ENCODE measurements around the gene MAGED4. TPM values are rescaled to one million over a fixed set of nuclear protein-coding genes. Genes with fewer than 3 reads are reported as not detected.
"Not testable (repeated sequence)": the region's sequence is repeated elsewhere in the genome, so short reads cannot be mapped to it uniquely, and the experiment has no call there.

Gene MAGED4, protein sequence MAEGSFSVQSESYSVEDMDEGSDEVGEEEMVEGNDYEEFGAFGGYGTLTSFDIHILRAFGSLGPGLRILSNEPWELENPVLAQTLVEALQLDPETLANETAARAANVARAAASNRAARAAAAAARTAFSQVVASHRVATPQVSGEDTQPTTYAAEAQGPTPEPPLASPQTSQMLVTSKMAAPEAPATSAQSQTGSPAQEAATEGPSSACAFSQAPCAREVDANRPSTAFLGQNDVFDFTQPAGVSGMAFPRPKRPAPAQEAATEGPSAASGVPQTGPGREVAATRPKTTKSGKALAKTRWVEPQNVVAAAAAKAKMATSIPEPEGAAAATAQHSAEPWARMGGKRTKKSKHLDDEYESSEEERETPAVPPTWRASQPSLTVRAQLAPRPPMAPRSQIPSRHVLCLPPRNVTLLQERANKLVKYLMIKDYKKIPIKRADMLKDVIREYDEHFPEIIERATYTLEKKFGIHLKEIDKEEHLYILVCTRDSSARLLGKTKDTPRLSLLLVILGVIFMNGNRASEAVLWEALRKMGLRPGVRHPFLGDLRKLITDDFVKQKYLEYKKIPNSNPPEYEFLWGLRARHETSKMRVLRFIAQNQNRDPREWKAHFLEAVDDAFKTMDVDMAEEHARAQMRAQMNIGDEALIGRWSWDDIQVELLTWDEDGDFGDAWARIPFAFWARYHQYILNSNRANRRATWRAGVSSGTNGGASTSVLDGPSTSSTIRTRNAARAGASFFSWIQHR
- under 1 TPM; 0.27 to 0.63 TPM for total RNA-seq

GRCh38 chrX:52184440-52185077, at the start of gene MAGED4:
Gene MAGED4, plus strand, starts transcription at chrX:52184888. Its CDS starts 1,035 bp downstream, at chrX:52185923.
- ATAC-seq (ENCODE audit: insufficient number of reproducible peaks, low FRiP score, low read depth); H3K4me3 ChIP-seq; H3K27me3 ChIP-seq (replicated peaks; ENCODE audit: insufficient read depth): not testable (repeated sequence)

GRCh38 chrX:52138830-52139544, 45.7 kb upstream of the MAGED4 start:
- no peak overlapping the region for H3K4me3 ChIP-seq
- H3K27me3 ChIP-seq (replicated peaks; ENCODE audit: insufficient read depth), result no peaks in the 10 kb centered on the region
- no peaks in the 10 kb centered on the region for H3K36me3 ChIP-seq
- TF ChIP-seq, protein P1, sequence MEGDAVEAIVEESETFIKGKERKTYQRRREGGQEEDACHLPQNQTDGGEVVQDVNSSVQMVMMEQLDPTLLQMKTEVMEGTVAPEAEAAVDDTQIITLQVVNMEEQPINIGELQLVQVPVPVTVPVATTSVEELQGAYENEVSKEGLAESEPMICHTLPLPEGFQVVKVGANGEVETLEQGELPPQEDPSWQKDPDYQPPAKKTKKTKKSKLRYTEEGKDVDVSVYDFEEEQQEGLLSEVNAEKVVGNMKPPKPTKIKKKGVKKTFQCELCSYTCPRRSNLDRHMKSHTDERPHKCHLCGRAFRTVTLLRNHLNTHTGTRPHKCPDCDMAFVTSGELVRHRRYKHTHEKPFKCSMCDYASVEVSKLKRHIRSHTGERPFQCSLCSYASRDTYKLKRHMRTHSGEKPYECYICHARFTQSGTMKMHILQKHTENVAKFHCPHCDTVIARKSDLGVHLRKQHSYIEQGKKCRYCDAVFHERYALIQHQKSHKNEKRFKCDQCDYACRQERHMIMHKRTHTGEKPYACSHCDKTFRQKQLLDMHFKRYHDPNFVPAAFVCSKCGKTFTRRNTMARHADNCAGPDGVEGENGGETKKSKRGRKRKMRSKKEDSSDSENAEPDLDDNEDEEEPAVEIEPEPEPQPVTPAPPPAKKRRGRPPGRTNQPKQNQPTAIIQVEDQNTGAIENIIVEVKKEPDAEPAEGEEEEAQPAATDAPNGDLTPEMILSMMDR (IDR thresholded peaks at IDR 0.05), result no peak
- H3K27ac ChIP-seq, result no peak overlapping the region
- H3K4me1 ChIP-seq (ENCODE audit: control insufficient read depth in 1 of 2, low read depth in 2 of 2), result no peaks in the 10 kb centered on the region
- H3K9me3 ChIP-seq, result no peaks in the 10 kb centered on the region
- DNase-seq (ENCODE audit: low spot score) (no peak), ATAC-seq (ENCODE audit: insufficient number of reproducible peaks, low FRiP score, low read depth) (no peak)

More at GRCh38 chrX:52184440-52185077, at the start of gene MAGED4:
- not testable (repeated sequence) for H3K27ac ChIP-seq; DNase-seq (ENCODE audit: low spot score); H3K36me3 ChIP-seq; H3K4me1 ChIP-seq (ENCODE audit: control insufficient read depth in 1 of 2, low read depth in 2 of 2); H3K9me3 ChIP-seq

DNA sequence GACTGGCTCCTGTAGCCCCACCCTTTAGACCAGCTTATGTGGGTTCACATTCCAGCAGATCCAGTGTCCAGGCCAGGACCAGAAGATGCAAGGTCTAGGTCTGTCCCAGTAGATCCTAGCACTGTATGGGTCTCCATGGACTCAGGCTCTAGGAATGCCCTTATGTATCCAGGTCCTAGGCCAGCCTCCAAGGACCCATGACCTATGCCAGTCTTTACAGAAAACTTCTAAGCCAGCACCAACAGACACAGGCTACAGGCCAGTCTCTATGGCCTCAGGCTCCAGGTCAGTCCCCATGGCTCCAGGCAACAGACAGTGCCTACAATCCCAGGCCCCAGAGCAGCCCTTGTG, 45.2 kb upstream of the MAGED4 start:
- H3K36me3 ChIP-seq, result no peaks in the 10 kb centered on the region
- no peaks in the 10 kb centered on the region for H3K4me1 ChIP-seq (ENCODE audit: control insufficient read depth in 1 of 2, low read depth in 2 of 2)
- H3K27ac ChIP-seq, result no peak overlapping the region
- no peaks in the 10 kb centered on the region for H3K27me3 ChIP-seq (replicated peaks; ENCODE audit: insufficient read depth)
- H3K4me3 ChIP-seq, result no peak overlapping the region
- DNase-seq (ENCODE audit: low spot score) (no peak), ATAC-seq (ENCODE audit: insufficient number of reproducible peaks, low FRiP score, low read depth) (no peak)
- TF ChIP-seq, protein P1 (IDR thresholded peaks at IDR 0.05), result no peak
- H3K9me3 ChIP-seq, result no peaks in the 10 kb centered on the region

DNA sequence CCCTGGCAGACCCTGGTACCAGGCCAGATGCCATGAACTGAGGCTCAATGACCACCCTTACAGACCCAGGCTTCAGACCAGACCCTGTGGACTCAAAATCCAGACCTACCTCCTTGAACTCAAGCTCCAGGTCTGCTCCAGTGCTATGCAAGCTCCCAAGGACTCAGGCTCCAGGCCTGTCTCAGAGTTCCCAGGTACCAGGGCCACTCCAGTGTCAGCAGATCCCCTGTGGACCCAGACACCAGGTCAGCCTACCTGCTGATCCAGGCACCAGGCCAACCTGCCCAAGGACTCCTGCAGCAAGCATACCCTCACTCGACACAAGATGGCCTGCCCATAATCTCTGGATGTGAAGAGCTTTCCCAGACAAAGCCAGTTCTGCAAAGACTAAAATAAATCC, 44.7 kb upstream of the MAGED4 start:
- Histone ChIP-seq H3K27me3 (replicated peaks; ENCODE audit: insufficient read depth) (no peaks in the 10 kb centered on the region), H3K4me1 (ENCODE audit: control insufficient read depth in 1 of 2, low read depth in 2 of 2) (no peaks in the 10 kb centered on the region), H3K4me3 (no peak overlapping the region), H3K27ac (no peak overlapping the region), H3K9me3 (no peaks in the 10 kb centered on the region), H3K36me3 (no peaks in the 10 kb centered on the region)
- DNase-seq (ENCODE audit: low spot score), result no peak
- ATAC-seq (ENCODE audit: insufficient number of reproducible peaks, low FRiP score, low read depth), result no peak
- TF ChIP-seq, protein P1 (IDR thresholded peaks at IDR 0.05), result no peak

DNA sequence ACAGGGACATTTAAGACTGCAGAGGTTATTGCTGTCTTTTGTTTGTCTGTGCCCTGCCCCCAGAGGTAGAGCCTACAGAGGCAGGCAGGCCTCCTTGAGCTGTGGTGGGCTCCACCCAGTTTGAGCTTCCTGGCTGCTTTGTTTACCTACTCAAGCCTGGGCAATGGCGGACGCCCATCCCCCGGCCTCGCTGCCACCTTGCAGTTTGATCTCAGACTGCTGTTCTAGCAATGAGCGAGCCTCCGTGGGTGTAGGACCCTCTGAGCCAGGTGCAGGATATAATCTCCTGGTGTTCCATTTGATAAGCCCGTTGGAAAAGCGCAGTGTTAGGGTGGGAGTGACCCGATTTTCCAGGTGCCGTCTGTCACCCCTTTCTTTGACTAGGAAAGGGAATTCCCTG, 34.0 kb upstream of the MAGED4 start:
- not testable (repeated sequence) for H3K27me3 ChIP-seq (replicated peaks; ENCODE audit: insufficient read depth); DNase-seq (ENCODE audit: low spot score); H3K27ac ChIP-seq; ATAC-seq (ENCODE audit: insufficient number of reproducible peaks, low FRiP score, low read depth); H3K9me3 ChIP-seq; H3K4me1 ChIP-seq (ENCODE audit: control insufficient read depth in 1 of 2, low read depth in 2 of 2); H3K36me3 ChIP-seq; H3K4me3 ChIP-seq

DNA sequence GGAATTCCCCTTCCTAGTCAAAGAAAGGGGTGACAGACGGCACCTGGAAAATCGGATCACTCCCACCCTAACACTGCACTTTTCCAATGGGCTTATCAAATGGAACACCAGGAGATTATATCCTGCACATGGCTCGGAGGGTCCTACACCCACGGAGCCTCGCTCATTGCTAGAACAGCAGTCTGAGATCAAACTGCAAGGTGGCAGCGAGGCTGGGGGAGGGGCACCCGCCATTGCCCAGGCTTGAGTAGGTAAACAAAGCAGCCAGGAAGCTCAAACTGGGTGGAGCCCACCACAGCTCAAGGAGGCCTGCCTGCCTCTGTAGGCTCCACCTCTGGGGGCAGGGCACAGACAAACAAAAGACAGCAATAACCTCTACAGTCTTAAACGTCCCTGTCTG, 24.5 kb upstream of the MAGED4 start:
- not testable (repeated sequence) for H3K27me3 ChIP-seq (replicated peaks; ENCODE audit: insufficient read depth); DNase-seq (ENCODE audit: low spot score); H3K27ac ChIP-seq; H3K36me3 ChIP-seq; ATAC-seq (ENCODE audit: insufficient number of reproducible peaks, low FRiP score, low read depth); H3K9me3 ChIP-seq; H3K4me1 ChIP-seq (ENCODE audit: control insufficient read depth in 1 of 2, low read depth in 2 of 2); H3K4me3 ChIP-seq

All from thoracic aorta (tissue), 2 donors.